GM12891 (cell line): ENCODE measurements around the gene PRSS57.

Experiments used
- POLR2A ChIP-seq: IDR thresholded peaks from 2 replicates; pipeline ENCODE4 v1.6.1; 2011; ENCODE audit warnings: low read depth, low read length, control low read depth
- POLR2AphosphoS5 ChIP-seq: IDR thresholded peaks from 2 replicates; pipeline ENCODE4 v1.6.1; 2011; ENCODE audit warnings: low read depth, low read length, control low read depth
- TAF1 ChIP-seq: IDR thresholded peaks from 2 replicates; pipeline ENCODE4 v1.6.1; 2011; ENCODE audit warnings: low read depth, low read length, control low read depth

- TF ChIP-seq POLR2AphosphoS5 (no peak), TAF1 (no peak), POLR2A (no peak)
Measured at GRCh38 chr19:679418-680286, 15.6 kb downstream of the PRSS57 start.
